HEK293 (cell line): ENCODE results near the gene SHCBP1.
A peak's percentile ranks its signal among the peaks of the same experiment; 100 is the strongest.

Source experiments
- CTCF ChIA-PET: fragments of 350-600 bp; formaldehyde crosslinking; extraction: SDS; loops from one replicate; lab custom pipeline; 2021; ENCODE audit warnings: antibody characterized with exemption; lab: Yijun Ruan, JAX
- POLR2A ChIA-PET: fragments of 300-600 bp; formaldehyde crosslinking; extraction: SDS; loops from one replicate; lab custom pipeline; 2020; ENCODE audit warnings: antibody characterized with exemption, inconsistent platforms; lab: Yijun Ruan, JAX
- H3K27ac ChIP-seq: fragments of 200-500 bp; sonication (Bioruptor generic); 2 replicates; pipeline ENCODE4 v1.5.1; 2014; ENCODE audit warnings: low read depth, low read length, control low read depth, inconsistent platforms; ENCODE audit errors: extremely low read depth
- H3K36me3 ChIP-seq, 2 experiments: fragments of 200-500 bp in 1 of 2; sonication (Bioruptor generic) in 1 of 2; 1 replicate in 1 of 2; 2 replicates in 1 of 2; pipeline ENCODE4 v1.5.1; 2014 to 2017; ENCODE audit warnings: inconsistent platforms in 2 of 2, low read length in 2 of 2; ENCODE audit not compliant: control insufficient read depth in 2 of 2, insufficient read depth in 1 of 2
- H3K4me1 ChIP-seq: fragments of 200-500 bp; sonication (Bioruptor generic); 2 replicates; pipeline ENCODE4 v1.5.1; 2014; ENCODE audit warnings: mild to moderate bottlenecking, low read length, inconsistent platforms; ENCODE audit not compliant: control insufficient read depth, insufficient read depth
- H3K4me3 ChIP-seq: 2 replicates; pipeline ENCODE4 v1.5.1; 2011; ENCODE audit warnings: low read depth, mild to moderate bottlenecking, control low read depth, low read length, moderate library complexity
- H3K9me3 ChIP-seq: fragments of 200-500 bp; sonication (Bioruptor generic); 2 replicates; pipeline ENCODE4 v1.5.1; 2014; ENCODE audit warnings: low read depth, low read length, inconsistent platforms; ENCODE audit not compliant: control insufficient read depth, insufficient read depth
- EGR2 ChIP-seq: fragments of 450-650 bp; formaldehyde crosslinking; IDR thresholded peaks from 2 replicates; pipeline ENCODE4 v1.5.1; 2016; ENCODE audit warnings: low read depth, missing biosample characterization, missing genetic modification characterization
- GLI2 ChIP-seq: fragments of 450-650 bp; formaldehyde crosslinking; IDR thresholded peaks from 2 replicates; pipeline ENCODE4; 2017; ENCODE audit warnings: missing biosample characterization, missing genetic modification characterization, low read depth, borderline replicate concordance
- KLF1 ChIP-seq: fragments of 450-650 bp; formaldehyde crosslinking; IDR thresholded peaks from 2 replicates; pipeline ENCODE4 v1.5.1; 2016; ENCODE audit warnings: missing biosample characterization, missing genetic modification characterization
- KLF10 ChIP-seq: fragments of 450-650 bp; IDR thresholded peaks from 2 replicates; pipeline ENCODE4 v1.5.1; 2018; ENCODE audit warnings: missing biosample characterization, mild to moderate bottlenecking, missing genetic modification characterization
- KLF16 ChIP-seq: fragments of 450-650 bp; formaldehyde crosslinking; IDR thresholded peaks from 2 replicates; pipeline ENCODE4 v1.5.1; 2017; ENCODE audit warnings: missing biosample characterization, missing genetic modification characterization
- KLF9 ChIP-seq: fragments of 450-650 bp; formaldehyde crosslinking; IDR thresholded peaks from 2 replicates; pipeline ENCODE4 v1.5.1; 2016; ENCODE audit warnings: missing biosample characterization, missing genetic modification characterization, low read depth
- SCRT1 ChIP-seq: fragments of 450-650 bp; formaldehyde crosslinking; IDR thresholded peaks from 2 replicates; pipeline ENCODE4 v1.5.1; 2016; ENCODE audit warnings: missing biosample characterization, missing genetic modification characterization, borderline replicate concordance
- SCRT2 ChIP-seq: fragments of 450-650 bp; formaldehyde crosslinking; IDR thresholded peaks from 2 replicates; pipeline ENCODE4 v1.5.1; 2016; ENCODE audit warnings: missing biosample characterization, missing genetic modification characterization
- TCF7L2 ChIP-seq: IDR thresholded peaks from 2 replicates; pipeline ENCODE4 v1.6.1; 2011; ENCODE audit warnings: low read depth, mild to moderate bottlenecking, inconsistent platforms, low read length, moderate library complexity, borderline replicate concordance
- ZBTB7A ChIP-seq: fragments of 450-650 bp; formaldehyde crosslinking; IDR thresholded peaks from 2 replicates; pipeline ENCODE4 v1.5.1; 2016; ENCODE audit warnings: low read depth, missing biosample characterization, missing genetic modification characterization
- ZBTB8A ChIP-seq: fragments of 450-650 bp; formaldehyde crosslinking; IDR thresholded peaks from 2 replicates; pipeline ENCODE4 v1.5.1; 2016; ENCODE audit warnings: missing biosample characterization, missing genetic modification characterization
- ZFHX2 ChIP-seq: fragments of 450-650 bp; formaldehyde crosslinking; conservative IDR thresholded peaks from 2 replicates; pipeline ENCODE4 v1.5.1; 2016; ENCODE audit warnings: missing biosample characterization, missing genetic modification characterization
- ZNF19 ChIP-seq: fragments of 450-650 bp; formaldehyde crosslinking; IDR thresholded peaks from 2 replicates; pipeline ENCODE4; 2016; ENCODE audit warnings: missing biosample characterization, missing genetic modification characterization, low read depth
- ZNF292 ChIP-seq: fragments of 450-650 bp; formaldehyde crosslinking; IDR thresholded peaks from 2 replicates; pipeline ENCODE4 v1.5.1; 2016; ENCODE audit warnings: low read depth, missing biosample characterization, missing genetic modification characterization, borderline replicate concordance
- ZNF324 ChIP-seq: fragments of 450-650 bp; formaldehyde crosslinking; IDR thresholded peaks from 2 replicates; pipeline ENCODE4 v1.5.1; 2016; ENCODE audit warnings: missing biosample characterization, missing genetic modification characterization
- ZNF335 ChIP-seq: fragments of 450-650 bp; formaldehyde crosslinking; conservative IDR thresholded peaks from 2 replicates; pipeline ENCODE4 v1.5.1; 2016; ENCODE audit warnings: missing biosample characterization, missing genetic modification characterization
- ZNF558 ChIP-seq: fragments of 450-650 bp; formaldehyde crosslinking; IDR thresholded peaks from 2 replicates; pipeline ENCODE4 v1.5.1; 2016; ENCODE audit warnings: missing biosample characterization, missing genetic modification characterization
- ZNF610 ChIP-seq: fragments of 450-650 bp; formaldehyde crosslinking; IDR thresholded peaks from 2 replicates; pipeline ENCODE4 v1.5.1; 2016; ENCODE audit warnings: missing biosample characterization, missing genetic modification characterization, borderline replicate concordance
- ZNF629 ChIP-seq: fragments of 450-650 bp; formaldehyde crosslinking; IDR thresholded peaks from 2 replicates; pipeline ENCODE4 v1.5.1; 2017; ENCODE audit warnings: missing biosample characterization, missing genetic modification characterization
- ZNF747 ChIP-seq: fragments of 450-650 bp; formaldehyde crosslinking; IDR thresholded peaks from 2 replicates; pipeline ENCODE4 v1.5.1; 2016; ENCODE audit warnings: missing biosample characterization, missing genetic modification characterization
- ZSCAN30 ChIP-seq: fragments of 450-650 bp; IDR thresholded peaks from 2 replicates; pipeline ENCODE4 v1.5.1; 2018; ENCODE audit warnings: missing biosample characterization, mild to moderate bottlenecking, missing genetic modification characterization, moderate library complexity
- TF ChIP-seq, protein P1 (sequence below): fragments of 450-650 bp; formaldehyde crosslinking; IDR thresholded peaks from 2 replicates; pipeline ENCODE4 v1.5.1; 2017; ENCODE audit warnings: missing biosample characterization, missing genetic modification characterization
- TF ChIP-seq, protein P2 (sequence below): fragments of 450-650 bp; formaldehyde crosslinking; IDR thresholded peaks from 2 replicates; pipeline ENCODE4 v1.5.1; 2016; ENCODE audit warnings: missing biosample characterization, missing genetic modification characterization
- TF ChIP-seq, protein P3 (sequence below): fragments of 450-650 bp; formaldehyde crosslinking; conservative IDR thresholded peaks from 2 replicates; pipeline ENCODE4 v1.5.1; 2016; ENCODE audit warnings: low read depth, missing biosample characterization, missing genetic modification characterization
- TF ChIP-seq, protein P4 (sequence below): fragments of 450-650 bp; formaldehyde crosslinking; IDR thresholded peaks from 2 replicates; pipeline ENCODE4 v1.5.1; 2016; ENCODE audit warnings: missing biosample characterization, missing genetic modification characterization

Gene SHCBP1

DNA sequence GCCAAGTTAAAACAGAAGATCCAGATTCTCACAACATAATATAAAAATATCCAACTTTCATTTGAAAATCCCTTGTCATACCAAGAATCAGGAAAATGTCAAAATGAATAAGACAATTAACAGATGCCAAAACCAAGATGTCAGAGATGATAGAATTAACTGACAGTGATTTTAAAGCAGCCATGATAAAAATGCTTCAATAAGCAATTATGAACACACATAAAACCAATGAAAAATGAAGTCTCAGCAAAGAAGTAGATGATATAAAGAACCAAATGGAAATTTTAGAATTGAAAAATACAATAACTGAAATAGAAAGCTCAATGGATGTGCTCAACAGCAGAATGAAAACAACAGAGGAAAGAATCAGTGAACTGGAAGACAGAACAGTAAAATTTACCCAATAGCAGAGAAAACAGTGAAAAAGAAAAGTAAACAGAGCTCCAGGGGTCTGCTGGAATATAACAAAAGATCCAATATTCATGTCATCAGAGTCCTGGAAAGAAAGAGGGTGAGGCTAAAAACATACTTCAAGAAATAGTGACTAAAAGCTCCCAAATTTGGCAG is 35.1 kb downstream of the SHCBP1 start (continued):
- TF ChIP-seq SCRT1 (tag by site-specific recombination): no peak
- no peak for TF ChIP-seq KLF10 (tag by site-specific recombination)

DNA sequence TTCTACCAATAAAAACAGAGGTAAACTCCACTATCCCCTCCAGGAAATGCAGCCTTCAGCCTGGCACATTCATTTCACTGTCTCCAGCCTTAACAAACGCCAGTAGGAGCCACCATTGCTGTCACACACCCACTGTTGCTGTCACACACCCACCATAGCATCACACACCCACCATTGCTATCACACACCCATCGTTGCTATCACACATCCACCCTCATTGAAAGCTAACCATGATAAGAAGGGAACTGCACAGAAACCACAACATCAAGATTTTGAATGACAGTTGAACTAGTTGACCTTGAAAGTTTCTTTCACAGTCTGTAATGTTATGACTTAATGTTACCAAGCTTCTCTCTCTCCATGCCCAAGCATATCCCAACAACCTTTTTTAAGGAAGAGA is 38.1 kb downstream of the SHCBP1 start:
- Histone ChIP-seq H3K27ac (no peak overlapping the region), H3K36me3 (peaks cover 19 to 51% of the 10 kb centered on the region in 2 experiments; a peak in 2 of 3 replicates), H3K4me3 (no peak overlapping the region), H3K4me1 (no peaks in the 10 kb centered on the region)
- POLR2A ChIA-PET: no interaction called here
- CTCF ChIA-PET: no interaction called here
- TF ChIP-seq, protein P1, sequence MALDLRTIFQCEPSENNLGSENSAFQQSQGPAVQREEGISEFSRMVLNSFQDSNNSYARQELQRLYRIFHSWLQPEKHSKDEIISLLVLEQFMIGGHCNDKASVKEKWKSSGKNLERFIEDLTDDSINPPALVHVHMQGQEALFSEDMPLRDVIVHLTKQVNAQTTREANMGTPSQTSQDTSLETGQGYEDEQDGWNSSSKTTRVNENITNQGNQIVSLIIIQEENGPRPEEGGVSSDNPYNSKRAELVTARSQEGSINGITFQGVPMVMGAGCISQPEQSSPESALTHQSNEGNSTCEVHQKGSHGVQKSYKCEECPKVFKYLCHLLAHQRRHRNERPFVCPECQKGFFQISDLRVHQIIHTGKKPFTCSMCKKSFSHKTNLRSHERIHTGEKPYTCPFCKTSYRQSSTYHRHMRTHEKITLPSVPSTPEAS (tag by site-specific recombination): no peak
- TF ChIP-seq GLI2: no peak
- TF ChIP-seq SCRT2: no peak
- peak; percentile 25; the same call in 1 of the 2 replicates for TF ChIP-seq KLF9
- TF ChIP-seq ZBTB8A (tag by site-specific recombination): no peak
- TF ChIP-seq, protein P2, sequence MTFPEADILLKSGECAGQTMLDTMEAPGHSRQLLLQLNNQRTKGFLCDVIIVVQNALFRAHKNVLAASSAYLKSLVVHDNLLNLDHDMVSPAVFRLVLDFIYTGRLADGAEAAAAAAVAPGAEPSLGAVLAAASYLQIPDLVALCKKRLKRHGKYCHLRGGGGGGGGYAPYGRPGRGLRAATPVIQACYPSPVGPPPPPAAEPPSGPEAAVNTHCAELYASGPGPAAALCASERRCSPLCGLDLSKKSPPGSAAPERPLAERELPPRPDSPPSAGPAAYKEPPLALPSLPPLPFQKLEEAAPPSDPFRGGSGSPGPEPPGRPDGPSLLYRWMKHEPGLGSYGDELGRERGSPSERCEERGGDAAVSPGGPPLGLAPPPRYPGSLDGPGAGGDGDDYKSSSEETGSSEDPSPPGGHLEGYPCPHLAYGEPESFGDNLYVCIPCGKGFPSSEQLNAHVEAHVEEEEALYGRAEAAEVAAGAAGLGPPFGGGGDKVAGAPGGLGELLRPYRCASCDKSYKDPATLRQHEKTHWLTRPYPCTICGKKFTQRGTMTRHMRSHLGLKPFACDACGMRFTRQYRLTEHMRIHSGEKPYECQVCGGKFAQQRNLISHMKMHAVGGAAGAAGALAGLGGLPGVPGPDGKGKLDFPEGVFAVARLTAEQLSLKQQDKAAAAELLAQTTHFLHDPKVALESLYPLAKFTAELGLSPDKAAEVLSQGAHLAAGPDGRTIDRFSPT (tag by site-specific recombination): no peak
- TF ChIP-seq ZFHX2 (tag by site-specific recombination): peak; percentile 53
- TF ChIP-seq ZNF19: no peak
- TF ChIP-seq ZSCAN30: no peak
- no peak for TF ChIP-seq ZNF292
- TF ChIP-seq ZNF747 (tag by site-specific recombination): no peak
- TF ChIP-seq ZNF335: no peak
- TF ChIP-seq, protein P3, sequence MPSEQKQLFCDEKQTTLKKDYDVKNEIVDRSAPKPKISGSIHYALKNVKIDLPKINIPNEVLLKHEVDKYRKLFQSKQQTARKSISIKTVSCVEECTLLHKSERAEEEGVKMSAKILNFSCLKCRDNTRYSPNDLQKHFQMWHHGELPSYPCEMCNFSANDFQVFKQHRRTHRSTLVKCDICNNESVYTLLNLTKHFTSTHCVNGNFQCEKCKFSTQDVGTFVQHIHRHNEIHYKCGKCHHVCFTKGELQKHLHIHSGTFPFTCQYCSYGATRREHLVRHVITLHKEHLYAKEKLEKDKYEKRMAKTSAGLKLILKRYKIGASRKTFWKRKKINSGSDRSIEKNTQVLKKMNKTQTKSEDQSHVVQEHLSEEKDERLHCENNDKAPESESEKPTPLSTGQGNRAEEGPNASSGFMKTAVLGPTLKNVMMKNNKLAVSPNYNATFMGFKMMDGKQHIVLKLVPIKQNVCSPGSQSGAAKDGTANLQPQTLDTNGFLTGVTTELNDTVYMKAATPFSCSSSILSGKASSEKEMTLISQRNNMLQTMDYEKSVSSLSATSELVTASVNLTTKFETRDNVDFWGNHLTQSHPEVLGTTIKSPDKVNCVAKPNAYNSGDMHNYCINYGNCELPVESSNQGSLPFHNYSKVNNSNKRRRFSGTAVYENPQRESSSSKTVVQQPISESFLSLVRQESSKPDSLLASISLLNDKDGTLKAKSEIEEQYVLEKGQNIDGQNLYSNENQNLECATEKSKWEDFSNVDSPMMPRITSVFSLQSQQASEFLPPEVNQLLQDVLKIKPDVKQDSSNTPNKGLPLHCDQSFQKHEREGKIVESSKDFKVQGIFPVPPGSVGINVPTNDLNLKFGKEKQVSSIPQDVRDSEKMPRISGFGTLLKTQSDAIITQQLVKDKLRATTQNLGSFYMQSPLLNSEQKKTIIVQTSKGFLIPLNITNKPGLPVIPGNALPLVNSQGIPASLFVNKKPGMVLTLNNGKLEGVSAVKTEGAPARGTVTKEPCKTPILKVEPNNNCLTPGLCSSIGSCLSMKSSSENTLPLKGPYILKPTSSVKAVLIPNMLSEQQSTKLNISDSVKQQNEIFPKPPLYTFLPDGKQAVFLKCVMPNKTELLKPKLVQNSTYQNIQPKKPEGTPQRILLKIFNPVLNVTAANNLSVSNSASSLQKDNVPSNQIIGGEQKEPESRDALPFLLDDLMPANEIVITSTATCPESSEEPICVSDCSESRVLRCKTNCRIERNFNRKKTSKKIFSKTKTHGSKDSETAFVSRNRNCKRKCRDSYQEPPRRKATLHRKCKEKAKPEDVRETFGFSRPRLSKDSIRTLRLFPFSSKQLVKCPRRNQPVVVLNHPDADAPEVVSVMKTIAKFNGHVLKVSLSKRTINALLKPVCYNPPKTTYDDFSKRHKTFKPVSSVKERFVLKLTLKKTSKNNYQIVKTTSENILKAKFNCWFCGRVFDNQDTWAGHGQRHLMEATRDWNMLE: no peak
- no peak for TF ChIP-seq ZNF610 (tag by site-specific recombination)
- TF ChIP-seq, protein P4, sequence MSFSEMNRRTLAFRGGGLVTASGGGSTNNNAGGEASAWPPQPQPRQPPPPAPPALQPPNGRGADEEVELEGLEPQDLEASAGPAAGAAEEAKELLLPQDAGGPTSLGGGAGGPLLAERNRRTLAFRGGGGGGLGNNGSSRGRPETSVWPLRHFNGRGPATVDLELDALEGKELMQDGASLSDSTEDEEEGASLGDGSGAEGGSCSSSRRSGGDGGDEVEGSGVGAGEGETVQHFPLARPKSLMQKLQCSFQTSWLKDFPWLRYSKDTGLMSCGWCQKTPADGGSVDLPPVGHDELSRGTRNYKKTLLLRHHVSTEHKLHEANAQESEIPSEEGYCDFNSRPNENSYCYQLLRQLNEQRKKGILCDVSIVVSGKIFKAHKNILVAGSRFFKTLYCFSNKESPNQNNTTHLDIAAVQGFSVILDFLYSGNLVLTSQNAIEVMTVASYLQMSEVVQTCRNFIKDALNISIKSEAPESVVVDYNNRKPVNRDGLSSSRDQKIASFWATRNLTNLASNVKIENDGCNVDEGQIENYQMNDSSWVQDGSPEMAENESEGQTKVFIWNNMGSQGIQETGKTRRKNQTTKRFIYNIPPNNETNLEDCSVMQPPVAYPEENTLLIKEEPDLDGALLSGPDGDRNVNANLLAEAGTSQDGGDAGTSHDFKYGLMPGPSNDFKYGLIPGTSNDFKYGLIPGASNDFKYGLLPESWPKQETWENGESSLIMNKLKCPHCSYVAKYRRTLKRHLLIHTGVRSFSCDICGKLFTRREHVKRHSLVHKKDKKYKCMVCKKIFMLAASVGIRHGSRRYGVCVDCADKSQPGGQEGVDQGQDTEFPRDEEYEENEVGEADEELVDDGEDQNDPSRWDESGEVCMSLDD (tag by site-specific recombination): no peak
- no peak for TF ChIP-seq ZNF629 (tag by site-specific recombination)
- no peak for TF ChIP-seq ZNF558 (tag by site-specific recombination)
- TF ChIP-seq KLF1: peak; percentile 92
- TF ChIP-seq KLF16 (tag by site-specific recombination): no peak
- peak; percentile 94 for TF ChIP-seq EGR2 (tag by site-specific recombination)
- no peak for TF ChIP-seq ZBTB7A (tag by site-specific recombination)
- TF ChIP-seq TCF7L2: no peak
- no peak for TF ChIP-seq ZNF324 (tag by site-specific recombination)
- TF ChIP-seq, all 188 proteins: peak for 4
- H3K9me3 ChIP-seq: no peaks in the 10 kb centered on the region
